IMR-90 (cell line): ENCODE results near the gene CALN1.

Source experiments
- BHLHE40 ChIP-seq: fragments of 150-350 bp; IDR thresholded peaks from 2 replicates; pipeline ENCODE4 v1.6.1; 2016; ENCODE audit warnings: mild to moderate bottlenecking, low read depth, low read length
- CEBPB ChIP-seq: IDR thresholded peaks from 2 replicates; pipeline ENCODE4 v1.6.1; 2012; ENCODE audit warnings: low read depth, low read length, improper control_type of control experiment
- CHD1 ChIP-seq: IDR thresholded peaks from 2 replicates; pipeline ENCODE4 v1.6.1; 2012; ENCODE audit warnings: low read depth, low read length, improper control_type of control experiment
- FOS ChIP-seq: fragments of 150-350 bp; IDR thresholded peaks from 2 replicates; pipeline ENCODE4 v1.6.1; 2016; ENCODE audit warnings: low read depth, low read length
- POLR2A ChIP-seq: IDR thresholded peaks from 2 replicates; pipeline ENCODE4 v1.6.1; 2012; ENCODE audit warnings: mild to moderate bottlenecking, low read depth, low read length
- RAD21 ChIP-seq: IDR thresholded peaks from 2 replicates; pipeline ENCODE4 v1.6.1; 2012; ENCODE audit warnings: low read length, improper control_type of control experiment
- RCOR1 ChIP-seq: IDR thresholded peaks from 2 replicates; pipeline ENCODE4 v1.6.1; 2012; ENCODE audit warnings: mild to moderate bottlenecking, low read length, improper control_type of control experiment; ENCODE audit not compliant: insufficient replicate concordance
- RFX5 ChIP-seq: IDR thresholded peaks from 2 replicates; pipeline ENCODE4 v1.8.0; 2012; ENCODE audit warnings: low read depth, mild to moderate bottlenecking, low read length, moderate library complexity
- SMC3 ChIP-seq: fragments of 150-350 bp; IDR thresholded peaks from 2 replicates; pipeline ENCODE4 v1.6.1; 2016; ENCODE audit warnings: low read depth, mild to moderate bottlenecking, antibody characterized with exemption, low read length, moderate library complexity
- TF ChIP-seq, protein P1 (sequence below): conservative IDR thresholded peaks from 2 replicates; pipeline ENCODE4 v1.5.1; 2012; ENCODE audit warnings: mild to moderate bottlenecking, low read depth, low read length, improper control_type of control experiment
- TF ChIP-seq, protein P2 (sequence below): fragments of 150-350 bp; IDR thresholded peaks from 2 replicates; pipeline ENCODE4 v1.6.1; 2016; ENCODE audit warnings: low read depth, mild to moderate bottlenecking, low read length, moderate library complexity, borderline replicate concordance
- TF ChIP-seq, protein P3 (sequence below): fragments of 150-350 bp; IDR thresholded peaks from 2 replicates; pipeline ENCODE4 v1.6.1; 2017; ENCODE audit warnings: mild to moderate bottlenecking, antibody characterized with exemption, low read length, low read depth

DNA sequence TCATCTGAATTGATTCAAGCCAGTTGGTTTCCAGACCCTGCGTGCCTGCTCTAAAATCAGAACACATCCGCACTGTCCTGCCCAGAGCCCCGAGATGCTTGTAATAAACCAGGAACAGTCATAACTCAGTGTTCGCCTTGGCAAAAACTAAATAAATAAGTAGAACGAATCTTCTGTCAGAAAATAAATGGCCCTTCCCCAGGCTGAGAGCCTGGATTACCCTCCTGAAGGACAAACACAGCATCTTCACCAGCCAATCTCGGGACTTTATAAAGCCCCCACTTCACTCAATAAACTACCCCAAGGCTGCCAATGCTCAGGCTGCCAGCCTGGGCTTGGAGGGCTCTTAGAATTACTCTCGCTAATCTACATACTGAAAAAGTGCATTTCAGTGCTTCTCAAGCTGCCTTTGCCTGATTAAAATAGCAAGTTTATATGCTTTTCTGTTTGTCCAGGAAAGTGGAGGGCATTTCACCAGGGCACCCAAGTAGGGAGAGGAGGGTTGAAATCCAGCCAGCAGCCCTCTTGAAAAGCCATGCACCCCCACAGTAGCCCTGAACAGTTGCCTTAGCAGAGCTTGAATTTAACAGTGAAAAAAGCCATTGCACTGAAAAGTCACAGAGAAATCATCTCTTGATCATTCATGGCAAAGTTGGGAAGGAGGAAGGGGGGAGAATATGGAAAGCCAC is 136.6 kb downstream of the CALN1 start:
- TF ChIP-seq BHLHE40 (no peak), POLR2A (no peak), CEBPB (no peak), SMC3 (no peak), RFX5 (no peak), FOS (no peak), RAD21 (no peak), CHD1 (no peak), RCOR1 (no peak)
- TF ChIP-seq, protein P1, sequence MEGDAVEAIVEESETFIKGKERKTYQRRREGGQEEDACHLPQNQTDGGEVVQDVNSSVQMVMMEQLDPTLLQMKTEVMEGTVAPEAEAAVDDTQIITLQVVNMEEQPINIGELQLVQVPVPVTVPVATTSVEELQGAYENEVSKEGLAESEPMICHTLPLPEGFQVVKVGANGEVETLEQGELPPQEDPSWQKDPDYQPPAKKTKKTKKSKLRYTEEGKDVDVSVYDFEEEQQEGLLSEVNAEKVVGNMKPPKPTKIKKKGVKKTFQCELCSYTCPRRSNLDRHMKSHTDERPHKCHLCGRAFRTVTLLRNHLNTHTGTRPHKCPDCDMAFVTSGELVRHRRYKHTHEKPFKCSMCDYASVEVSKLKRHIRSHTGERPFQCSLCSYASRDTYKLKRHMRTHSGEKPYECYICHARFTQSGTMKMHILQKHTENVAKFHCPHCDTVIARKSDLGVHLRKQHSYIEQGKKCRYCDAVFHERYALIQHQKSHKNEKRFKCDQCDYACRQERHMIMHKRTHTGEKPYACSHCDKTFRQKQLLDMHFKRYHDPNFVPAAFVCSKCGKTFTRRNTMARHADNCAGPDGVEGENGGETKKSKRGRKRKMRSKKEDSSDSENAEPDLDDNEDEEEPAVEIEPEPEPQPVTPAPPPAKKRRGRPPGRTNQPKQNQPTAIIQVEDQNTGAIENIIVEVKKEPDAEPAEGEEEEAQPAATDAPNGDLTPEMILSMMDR = no peak
- TF ChIP-seq, protein P2, sequence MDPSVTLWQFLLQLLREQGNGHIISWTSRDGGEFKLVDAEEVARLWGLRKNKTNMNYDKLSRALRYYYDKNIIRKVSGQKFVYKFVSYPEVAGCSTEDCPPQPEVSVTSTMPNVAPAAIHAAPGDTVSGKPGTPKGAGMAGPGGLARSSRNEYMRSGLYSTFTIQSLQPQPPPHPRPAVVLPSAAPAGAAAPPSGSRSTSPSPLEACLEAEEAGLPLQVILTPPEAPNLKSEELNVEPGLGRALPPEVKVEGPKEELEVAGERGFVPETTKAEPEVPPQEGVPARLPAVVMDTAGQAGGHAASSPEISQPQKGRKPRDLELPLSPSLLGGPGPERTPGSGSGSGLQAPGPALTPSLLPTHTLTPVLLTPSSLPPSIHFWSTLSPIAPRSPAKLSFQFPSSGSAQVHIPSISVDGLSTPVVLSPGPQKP = no peak
- TF ChIP-seq, protein P3, sequence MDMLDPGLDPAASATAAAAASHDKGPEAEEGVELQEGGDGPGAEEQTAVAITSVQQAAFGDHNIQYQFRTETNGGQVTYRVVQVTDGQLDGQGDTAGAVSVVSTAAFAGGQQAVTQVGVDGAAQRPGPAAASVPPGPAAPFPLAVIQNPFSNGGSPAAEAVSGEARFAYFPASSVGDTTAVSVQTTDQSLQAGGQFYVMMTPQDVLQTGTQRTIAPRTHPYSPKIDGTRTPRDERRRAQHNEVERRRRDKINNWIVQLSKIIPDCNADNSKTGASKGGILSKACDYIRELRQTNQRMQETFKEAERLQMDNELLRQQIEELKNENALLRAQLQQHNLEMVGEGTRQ = no peak
